ENCODE data around the gene ZNF750. TPM values are rescaled to one million over a fixed set of nuclear protein-coding genes. Genes with fewer than 3 reads are reported as not detected.

ZNF750 gene
- total RNA-seq, 1 experiment from 2014 or later = not detected

GRCh38 chr17:82802075-82802780, 37.6 kb downstream of the ZNF750 start:
- POLR2A ChIA-PET = no interaction called here
- intact Hi-C loops (cut with micrococcal nuclease; ENCODE audit: unreplicated experiment) = no loop called here

GRCh38 chr17:82801377-82801970, 38.3 kb downstream of the ZNF750 start:
- no peak for ATAC-seq
- H3K27ac ChIP-seq (ENCODE audit: low read length) = no peak overlapping the region

More at GRCh38 chr17:82802075-82802780, 37.6 kb downstream of the ZNF750 start:
- H3K36me3 ChIP-seq (ENCODE audit: control insufficient read depth, insufficient read depth, low read length) = no peaks in the 10 kb centered on the region; the same call in 1 of the 2 replicates
- H3K4me1 ChIP-seq (ENCODE audit: control insufficient read depth, insufficient read depth, low read length) = no peaks in the 10 kb centered on the region
- no TSS peak for BruUV-seq (replicated peaks)
- no peaks in the 10 kb centered on the region for H3K27me3 ChIP-seq (ENCODE audit: control insufficient read depth, insufficient read depth, low read length)
- DNase-seq (ENCODE audit: low read depth, low spot score) (no peak), ATAC-seq (no peak)
- no peaks in the 10 kb centered on the region for H3K9me3 ChIP-seq (ENCODE audit: control insufficient read depth, insufficient read depth, low read depth, low read length)
- no peak overlapping the region for H3K27ac ChIP-seq (ENCODE audit: low read length)
- CTCF ChIA-PET = no interaction called here
- no peak for TF ChIP-seq POLR2AphosphoS5 (IDR thresholded peaks at IDR 0.05; ENCODE audit: low read depth, low read length)
- no peak for TF ChIP-seq TCF7L2 (IDR thresholded peaks at IDR 0.05; ENCODE audit: low read depth, low read length)
- TF ChIP-seq CTCF (IDR thresholded peaks at IDR 0.05) = no peak
- no peak for TF ChIP-seq REST (IDR thresholded peaks at IDR 0.05; ENCODE audit: insufficient read depth in 1 of 2, low read depth in 2 of 2, low read length in 1 of 2)
- no peak for TF ChIP-seq SIN3A (IDR thresholded peaks at IDR 0.05; ENCODE audit: borderline replicate concordance, insufficient read depth, low read depth, low read length)
- H3K4me3 ChIP-seq (ENCODE audit: low read depth in 2 of 2, low read length in 2 of 2) = no peak overlapping the region
- in situ Hi-C loops (cut with HindIII; ENCODE audit: low pct_unique_long_range_greater_than_20kb, low sequenced_read_pairs) = no loop called here

More at GRCh38 chr17:82801377-82801970, 38.3 kb downstream of the ZNF750 start:
- in situ Hi-C loops (cut with HindIII; ENCODE audit: low pct_unique_long_range_greater_than_20kb, low sequenced_read_pairs) = no loop called here
- ChIA-PET CTCF (no interaction called here), POLR2A (no interaction called here)
- Histone ChIP-seq H3K9me3 (ENCODE audit: control insufficient read depth, insufficient read depth, low read depth, low read length) (no peaks in the 10 kb centered on the region), H3K4me3 (ENCODE audit: low read depth in 2 of 2, low read length in 2 of 2) (no peak overlapping the region), H3K27me3 (ENCODE audit: control insufficient read depth, insufficient read depth, low read length) (no peaks in the 10 kb centered on the region), H3K4me1 (ENCODE audit: control insufficient read depth, insufficient read depth, low read length) (no peaks in the 10 kb centered on the region), H3K36me3 (ENCODE audit: control insufficient read depth, insufficient read depth, low read length) (peaks cover 3% of the 10 kb centered on the region)
- BruUV-seq (replicated peaks) = no TSS peak
- DNase-seq (ENCODE audit: low read depth, low spot score) = no peak
- intact Hi-C loops (cut with micrococcal nuclease; ENCODE audit: unreplicated experiment) = no loop called here
- TF ChIP-seq CTCF (IDR thresholded peaks at IDR 0.05) (no peak), POLR2AphosphoS5 (IDR thresholded peaks at IDR 0.05; ENCODE audit: low read depth, low read length) (no peak), REST (IDR thresholded peaks at IDR 0.05; ENCODE audit: insufficient read depth in 1 of 2, low read depth in 2 of 2, low read length in 1 of 2) (0 out of 4 replicates have a peak, but pooled peaks of 1 of the 2 experiments have one; percentile 6), TCF7L2 (IDR thresholded peaks at IDR 0.05; ENCODE audit: low read depth, low read length) (no peak)

Measured in Panc1 (cell line).